HK-2 (cell line): ENCODE measurements around the gene APOBEC3C.
"Not testable (repeated sequence)": the region's sequence is repeated elsewhere in the genome, so short reads cannot be mapped to it uniquely, and the experiment has no call there.

Experiments used
- DNase-seq: peaks from one replicate; pipeline ENCODE4 v3.0.0-alpha.2; 2018; ENCODE audit not compliant: unreplicated experiment

The APOBEC3C gene

DNA sequence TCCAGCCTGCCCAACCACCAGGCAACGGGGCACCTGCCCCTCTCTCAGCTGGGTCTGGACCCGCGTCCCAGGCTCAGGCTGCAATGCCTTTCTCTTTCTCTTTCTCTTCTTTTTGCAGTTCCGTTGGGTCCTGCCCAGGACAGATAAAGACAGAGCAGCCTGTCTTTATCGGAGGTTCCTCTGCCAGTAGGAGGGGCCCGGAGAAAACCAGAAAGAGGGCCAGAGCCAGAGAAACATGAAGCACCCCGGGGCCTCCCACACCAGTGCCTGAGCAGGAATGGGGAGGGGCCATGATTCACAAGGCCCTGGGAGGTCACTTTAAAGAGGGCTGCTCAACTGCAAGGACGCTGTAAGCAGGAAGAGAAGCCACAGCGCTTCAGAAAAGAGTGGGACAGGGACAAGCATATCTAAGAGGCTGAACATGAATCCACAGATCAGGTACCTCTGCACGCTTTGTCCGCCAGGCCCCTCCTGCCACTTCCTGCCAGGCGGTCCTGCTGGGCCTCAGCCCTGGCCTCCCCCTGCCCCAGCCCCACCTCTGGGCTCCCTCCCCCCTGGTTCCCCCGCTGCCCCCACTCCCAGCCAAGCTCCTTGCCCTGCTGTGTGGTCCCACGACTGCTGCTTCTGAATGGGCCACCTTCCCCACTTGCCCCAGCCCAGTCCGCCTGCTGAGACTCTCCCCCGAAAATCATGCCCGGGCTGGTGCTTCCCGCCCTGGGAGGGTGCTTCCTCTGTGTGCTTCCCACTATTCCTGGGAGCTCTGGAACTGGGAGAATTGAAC, at the start of gene APOBEC3C:
TSS of gene APOBEC3C (plus strand) at position 316 of the 781 bp plus-strand sequence. CDS start at position 422, 106 bp downstream.
- peak; percentile 78 for DNase-seq

- DNase-seq = no peak
Observed at GRCh38 chr22:38964306-38964705, 49.8 kb upstream of the APOBEC3C start.

DNA sequence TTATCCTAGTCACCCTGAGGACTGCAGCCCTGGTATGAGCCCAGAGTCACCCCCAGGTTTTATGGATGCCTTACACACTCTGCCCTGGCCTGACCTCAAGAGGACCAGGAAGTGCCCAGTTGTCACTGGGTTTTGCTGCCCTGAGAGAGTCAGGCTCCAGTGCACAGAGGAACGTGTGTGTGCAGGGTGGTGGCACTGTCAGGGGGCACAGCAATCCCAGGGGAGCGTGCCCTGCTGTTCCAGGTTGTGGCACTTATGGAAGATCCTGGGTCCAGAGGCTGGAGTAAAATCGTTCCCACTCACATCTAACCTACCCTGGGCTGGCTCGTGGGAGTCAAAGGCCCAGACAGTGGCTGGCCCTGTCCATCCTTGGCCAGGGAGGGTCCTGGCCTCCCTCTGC, 49.1 kb upstream of the APOBEC3C start:
- no peak for DNase-seq

GRCh38 chr22:38965614-38966379, 48.3 kb upstream of the APOBEC3C start:
- DNase-seq = no peak

GRCh38 chr22:38966380-38966702, 47.7 kb upstream of the APOBEC3C start:
- DNase-seq = no peak

DNA sequence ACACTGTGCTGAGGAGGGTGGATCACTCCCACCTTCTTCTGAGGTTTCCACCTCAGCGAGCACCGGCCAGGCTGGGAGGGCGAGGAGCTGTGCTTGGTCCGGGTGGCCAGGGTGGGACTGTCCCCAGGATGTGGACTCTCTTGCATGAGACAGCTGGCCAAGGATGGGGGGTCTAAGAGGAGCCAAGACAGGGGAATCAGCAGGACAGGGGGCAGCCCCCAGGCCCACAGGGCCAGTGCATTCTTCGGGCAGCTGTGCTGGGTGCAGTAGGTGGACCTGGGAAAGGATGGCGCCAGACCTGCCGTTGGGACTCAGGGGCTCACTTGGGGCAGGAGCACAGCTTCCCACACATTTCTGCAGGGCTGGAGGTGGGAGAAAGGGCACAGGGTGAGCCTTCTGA, 47.1 kb upstream of the APOBEC3C start:
- no peak for DNase-seq

DNA sequence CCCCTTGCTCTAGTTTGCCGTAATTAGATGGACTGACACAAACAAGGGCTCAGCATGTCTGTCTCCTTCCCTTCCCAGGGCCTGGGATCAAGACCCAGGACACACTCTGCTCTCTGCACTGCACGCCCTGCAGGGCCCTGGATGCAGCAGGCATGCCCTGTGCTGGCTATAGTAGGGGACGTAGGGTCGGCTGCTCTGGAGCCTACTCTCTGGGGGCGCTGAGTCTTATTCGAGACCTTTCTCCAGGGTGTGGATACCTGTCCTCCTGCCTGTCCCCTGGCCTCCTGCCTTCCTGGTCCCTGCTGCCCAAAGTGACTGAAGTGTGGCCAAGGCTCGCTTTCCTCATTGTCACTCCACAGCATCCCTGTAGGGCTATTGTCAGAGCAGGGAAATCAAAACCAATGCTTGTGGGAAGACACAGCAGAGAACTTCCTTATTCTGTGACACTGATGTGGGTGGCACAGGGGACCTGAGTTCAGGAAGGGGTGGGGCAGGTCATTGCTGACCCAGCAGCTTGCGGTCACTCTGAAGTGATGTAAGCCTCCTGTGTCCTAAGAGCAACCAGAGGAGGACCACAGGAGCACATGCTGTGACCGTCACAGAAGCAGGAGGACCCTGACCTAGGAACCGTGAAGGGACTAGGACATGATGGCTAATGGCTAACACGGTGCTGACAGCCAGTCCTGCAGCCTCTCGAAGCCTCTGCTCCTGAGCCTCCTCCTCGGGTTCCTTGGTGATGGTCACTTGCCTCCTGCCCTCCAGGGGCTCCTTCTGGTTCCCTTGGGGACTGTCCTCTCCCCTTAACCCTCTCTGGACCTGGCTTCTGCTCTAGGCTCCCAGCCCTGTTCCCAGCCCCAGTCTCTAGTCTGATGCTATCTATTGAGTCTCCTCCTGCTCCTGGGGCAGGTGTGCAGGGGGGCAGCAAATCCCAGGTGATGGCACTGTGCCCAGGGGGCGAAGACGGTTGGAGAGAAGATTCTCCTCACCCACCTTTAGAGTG, 46.3 kb upstream of the APOBEC3C start:
- DNase-seq = no peak

DNA sequence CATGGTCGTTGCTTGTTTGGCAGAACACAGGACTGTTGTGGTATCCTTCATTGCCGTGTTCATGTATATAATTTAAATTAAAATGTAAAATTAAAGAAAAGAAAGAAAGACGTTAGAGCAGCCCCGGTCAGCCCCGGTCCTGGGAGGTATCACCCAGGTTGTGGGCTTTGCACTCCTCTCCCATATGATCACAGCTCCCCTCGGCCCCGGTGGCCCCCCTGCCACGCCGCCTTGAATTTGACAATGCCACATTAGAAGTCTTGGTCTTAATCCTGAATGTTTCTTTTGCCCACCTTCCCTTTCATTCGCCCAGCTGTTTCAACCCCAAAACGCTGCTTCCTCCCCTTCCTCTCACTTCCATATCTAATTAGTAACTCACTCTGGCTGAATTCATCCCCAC, 45.3 kb upstream of the APOBEC3C start:
- DNase-seq = no peak

DNA sequence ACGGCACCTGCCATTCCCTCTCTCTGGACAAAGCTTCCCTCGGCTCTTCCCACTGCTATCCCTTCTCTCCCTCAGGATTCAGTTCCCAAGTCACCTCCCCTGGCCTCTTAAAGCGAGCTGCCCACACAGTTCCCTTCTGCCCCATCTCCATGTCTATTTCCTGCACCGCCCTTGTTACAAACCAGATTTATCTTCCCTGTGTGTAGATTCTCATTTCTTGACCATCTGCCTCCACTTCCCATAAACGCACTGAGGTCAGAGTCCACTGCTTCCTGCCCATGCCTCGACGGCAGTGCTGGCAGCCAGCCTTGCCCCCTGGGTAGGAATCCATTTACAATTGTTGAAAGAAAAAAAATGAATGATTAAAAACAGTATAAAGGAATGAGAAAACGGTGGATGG, 43.5 kb upstream of the APOBEC3C start:
- no peak for DNase-seq

DNA sequence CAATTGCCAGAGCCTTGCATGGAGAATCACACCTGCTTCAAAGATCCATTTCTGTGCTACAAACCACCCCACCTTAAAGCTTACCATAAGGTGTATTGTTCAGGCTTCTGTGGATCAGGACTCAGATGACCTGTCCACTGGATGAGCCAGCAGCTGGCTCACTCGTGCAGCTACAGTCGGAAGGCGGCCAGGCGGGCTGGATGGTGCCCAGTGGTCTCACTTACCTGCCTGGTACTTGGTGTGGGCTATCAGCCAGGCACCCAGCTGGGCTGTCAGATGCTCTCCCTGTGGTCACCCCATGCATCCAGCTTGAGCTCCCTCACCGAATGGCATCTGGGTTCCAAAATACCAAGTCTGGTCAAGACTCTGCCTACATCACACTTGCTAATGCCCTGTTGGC, 42.9 kb upstream of the APOBEC3C start:
- no peak for DNase-seq

DNA sequence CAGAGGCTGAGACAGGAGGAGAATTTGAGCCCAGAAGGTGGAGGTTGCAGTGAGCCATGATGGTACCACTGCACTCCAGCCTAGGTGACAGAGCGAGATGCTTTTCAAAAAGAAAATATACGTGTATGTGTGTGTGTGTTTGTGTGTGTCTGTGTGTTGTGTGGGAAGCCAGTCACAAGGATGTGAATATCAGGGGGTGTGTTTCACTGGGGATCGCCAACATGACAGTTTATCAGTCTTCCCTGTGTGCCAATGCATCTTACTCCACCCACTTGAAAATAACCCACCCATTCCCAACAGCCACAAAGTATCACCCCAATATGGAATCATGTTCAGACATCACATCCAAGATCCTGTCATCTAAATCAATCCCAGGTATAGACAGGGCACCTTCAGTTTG, 42.3 kb upstream of the APOBEC3C start:
- no peak for DNase-seq

DNA sequence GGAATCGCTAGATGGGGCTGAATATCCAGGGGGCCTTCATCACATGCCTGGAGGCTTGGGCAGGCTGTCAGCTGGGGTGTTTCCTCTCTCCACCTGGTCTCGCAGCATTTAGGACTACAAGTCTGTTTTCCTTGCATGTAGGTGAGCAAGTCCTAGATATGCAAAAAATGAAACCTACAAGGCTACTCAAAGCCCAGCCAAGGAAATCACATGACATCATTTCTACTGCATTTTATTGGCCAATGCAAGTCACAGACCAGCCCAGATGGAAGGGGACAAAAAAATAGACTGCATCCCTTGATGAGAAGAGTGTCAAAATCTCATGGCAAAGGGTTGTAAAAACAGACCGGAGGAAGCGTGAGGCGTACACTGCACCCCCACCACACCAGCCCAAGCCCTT, 41.5 kb upstream of the APOBEC3C start:
- DNase-seq = no peak

DNA sequence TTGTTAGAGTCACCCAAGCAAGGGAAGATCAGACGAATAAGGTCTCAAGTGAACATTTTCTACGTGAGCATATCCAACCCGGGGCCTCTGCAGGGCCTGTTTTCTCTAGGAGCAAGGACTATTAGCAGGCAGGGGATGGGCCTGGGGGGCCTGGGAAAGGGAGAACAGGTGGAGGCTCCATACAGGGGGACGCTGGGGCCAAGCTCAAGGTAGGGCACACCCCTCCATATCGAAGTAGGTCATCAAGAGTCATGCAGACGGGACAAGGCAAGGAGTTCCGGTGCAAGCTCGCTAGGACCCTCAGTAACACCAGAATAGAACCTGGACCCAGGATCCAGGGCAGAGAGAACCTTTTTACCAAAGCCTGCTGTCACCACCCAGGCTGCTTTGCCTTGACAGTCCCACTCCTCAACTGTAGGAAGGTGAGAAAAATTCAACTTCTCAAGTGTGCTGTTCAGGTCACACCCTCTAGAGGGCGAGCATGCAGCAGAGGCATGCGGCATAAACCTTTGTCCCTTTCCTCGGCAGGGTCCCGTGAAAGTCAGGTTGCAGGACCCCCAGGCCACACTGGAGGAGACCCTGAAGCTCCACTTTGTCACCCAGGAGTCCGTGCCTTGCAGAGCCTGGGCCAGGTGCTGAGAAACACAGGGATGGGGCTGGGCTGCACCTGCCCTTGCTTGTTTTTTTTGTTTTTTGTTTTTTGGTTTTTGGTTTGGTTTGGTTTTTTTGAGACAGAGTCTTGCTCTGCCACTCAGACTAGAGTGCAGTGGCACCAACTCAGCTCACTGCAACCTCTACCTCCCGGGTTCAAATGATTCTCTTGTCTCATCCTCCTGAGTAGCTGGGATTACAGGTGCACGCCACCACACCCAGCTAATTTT, 40.5 kb upstream of the APOBEC3C start:
- DNase-seq = no peak

DNA sequence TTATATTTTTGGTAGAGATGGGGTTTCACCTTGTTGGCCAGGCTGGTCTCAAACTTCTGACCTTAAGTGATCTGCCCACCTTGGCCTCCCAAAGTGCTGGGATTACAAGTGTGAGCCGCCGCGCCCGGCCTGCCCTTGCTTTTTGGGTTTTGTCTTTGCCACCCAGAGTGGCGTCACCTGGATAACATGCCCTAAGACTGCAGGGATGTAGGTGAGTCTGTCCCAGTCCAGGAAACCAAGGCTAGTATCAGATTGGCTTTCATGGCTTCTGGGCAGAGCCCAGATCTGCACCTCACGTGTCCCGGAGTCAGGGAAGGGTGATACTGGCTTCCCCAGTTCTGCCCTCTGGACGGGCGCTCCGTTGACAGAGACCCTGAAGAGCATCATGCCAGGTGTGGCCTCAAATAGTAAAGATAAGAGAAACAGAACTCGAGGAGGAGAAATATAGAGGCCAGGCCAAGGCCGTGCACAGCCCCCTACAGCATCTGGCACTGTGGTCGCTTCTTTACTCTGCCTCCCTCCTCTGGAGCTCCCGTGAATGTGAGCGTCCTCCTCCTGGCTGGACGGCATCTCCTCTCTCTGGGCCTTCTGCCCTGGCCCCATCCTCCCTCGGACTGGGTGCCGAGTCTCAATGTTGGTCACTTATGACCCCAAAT, 39.8 kb upstream of the APOBEC3C start:
- DNase-seq = no peak

DNA sequence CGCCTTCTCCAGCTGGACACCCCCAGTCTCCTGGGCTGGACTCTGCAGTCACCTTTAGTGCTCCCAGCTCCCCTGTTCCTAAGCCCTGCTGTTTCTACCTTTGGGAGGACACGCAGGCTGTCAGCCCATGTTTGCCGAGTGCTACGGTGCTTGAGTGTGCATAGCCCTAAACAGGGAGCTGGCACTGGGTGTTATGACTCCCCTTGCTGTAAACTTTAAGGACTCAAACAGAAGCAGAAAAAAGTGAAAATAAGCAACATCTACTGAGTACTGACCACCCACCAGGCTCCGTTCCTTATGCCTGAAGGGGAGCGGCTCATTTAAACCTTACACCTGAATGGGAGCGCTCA, 39.3 kb upstream of the APOBEC3C start:
- DNase-seq = no peak

GRCh38 chr22:38977289-38977688, 36.8 kb upstream of the APOBEC3C start:
- not testable (repeated sequence) for DNase-seq

- not testable (repeated sequence) for DNase-seq
Observed at GRCh38 chr22:38980587-38980986, 33.5 kb upstream of the APOBEC3C start.

- DNase-seq = no peak
Observed at GRCh38 chr22:38981005-38981991, 32.8 kb upstream of the APOBEC3C start.
